ENCODE results near the gene ZNF609.

- TF ChIP-seq CTCF (IDR thresholded peaks at IDR 0.05) (no peak), EZH2 (IDR thresholded peaks at IDR 0.05) (no peak)
Measured at GRCh38 chr15:64697911-64698369, 237.6 kb downstream of the ZNF609 start.

Data from neural progenitor cell (in vitro differentiated cells).